ELR (cell line): ENCODE data around the gene CYB561D1.
"Not testable (repeated sequence)": the region's sequence is repeated elsewhere in the genome, so short reads cannot be mapped to it uniquely, and the experiment has no call there.

Experiments
- DNase-seq: peaks from one replicate; pipeline ENCODE4 v3.0.0-alpha.2; 2015; ENCODE audit warnings: low read depth

CYB561D1 gene

GRCh38 chr1:109493805-109494539 lies at the start of gene CYB561D1:
TSS of gene CYB561D1 (plus strand) at chr1:109494094. CDS start at chr1:109494140, 46 bp downstream.
- peak; percentile 86 for DNase-seq

- no peak for DNase-seq
These were observed 49.5 kb upstream of the CYB561D1 start for GRCh38 chr1:109444346-109444745.

- not testable (repeated sequence) for DNase-seq
These were observed 47.8 kb upstream of the CYB561D1 start for GRCh38 chr1:109445949-109446695.

GRCh38 chr1:109447524-109447923 lies 46.4 kb upstream of the CYB561D1 start:
- DNase-seq, result no peak

GRCh38 chr1:109454497-109455133 lies 39.3 kb upstream of the CYB561D1 start:
- DNase-seq, result no peak

- no peak for DNase-seq
These were observed 36.1 kb upstream of the CYB561D1 start for GRCh38 chr1:109457819-109458218.

- no peak for DNase-seq
These were observed 27.8 kb upstream of the CYB561D1 start for GRCh38 chr1:109466125-109466451.

- DNase-seq, result peak; percentile 28
These were observed 27.2 kb upstream of the CYB561D1 start, which contains the start of gene SYPL2 for GRCh38 chr1:109466452-109467300. TSS of gene SYPL2 (plus strand) at chr1:109466546. CDS start at chr1:109466844, 298 bp downstream.

- DNase-seq, result no peak
These were observed 26.6 kb upstream of the CYB561D1 start for GRCh38 chr1:109467301-109467777.

- no peak for DNase-seq
These were observed 25.8 kb upstream of the CYB561D1 start for GRCh38 chr1:109468061-109468460.

GRCh38 chr1:109468903-109469302 lies 25.0 kb upstream of the CYB561D1 start:
- no peak for DNase-seq

- DNase-seq, result no peak
These were observed 23.6 kb upstream of the CYB561D1 start for GRCh38 chr1:109470245-109470644.

- DNase-seq, result no peak
These were observed 21.1 kb upstream of the CYB561D1 start for GRCh38 chr1:109472779-109473178.

- not testable (repeated sequence) for DNase-seq
These were observed 20.4 kb upstream of the CYB561D1 start for GRCh38 chr1:109473284-109474057.

- DNase-seq, result no peak
These were observed 19.2 kb upstream of the CYB561D1 start for GRCh38 chr1:109474697-109475096.

GRCh38 chr1:109475261-109475660 lies 18.6 kb upstream of the CYB561D1 start:
- DNase-seq, result no peak

GRCh38 chr1:109476825-109477224 lies 17.1 kb upstream of the CYB561D1 start:
- no peak for DNase-seq

GRCh38 chr1:109477821-109478220 lies 16.1 kb upstream of the CYB561D1 start:
- DNase-seq, result no peak

- DNase-seq, result no peak
These were observed 15.1 kb upstream of the CYB561D1 start for GRCh38 chr1:109478806-109479205.

- DNase-seq, result no peak
These were observed 14.6 kb upstream of the CYB561D1 start for GRCh38 chr1:109479311-109479710.

- no peak for DNase-seq
These were observed 14.0 kb upstream of the CYB561D1 start for GRCh38 chr1:109479901-109480300.
